ENCODE data around the gene RGS13.
A peak's percentile ranks its signal among the peaks of the same experiment; 100 is the strongest.

Gene RGS13

GRCh38 chr1:192635939-192636338 is at the start of gene RGS13:
Gene RGS13, plus strand, starts transcription at chr1:192636147. Its CDS starts 8,188 bp downstream, at chr1:192644335.
- no peak for DNase-seq (ENCODE audit: low read depth, low spot score)

- DNase-seq (ENCODE audit: low read depth, low spot score), result no peak
Measured at GRCh38 chr1:192587386-192588266, 48.3 kb upstream of the RGS13 start.

- no peak for DNase-seq (ENCODE audit: low read depth, low spot score)
Measured at GRCh38 chr1:192588546-192588945, 47.4 kb upstream of the RGS13 start.

GRCh38 chr1:192589813-192590212 is 46.1 kb upstream of the RGS13 start:
- DNase-seq (ENCODE audit: low read depth, low spot score), result no peak

GRCh38 chr1:192592517-192592916 is 43.4 kb upstream of the RGS13 start:
- DNase-seq (ENCODE audit: low read depth, low spot score), result no peak

GRCh38 chr1:192592981-192593708 is 42.8 kb upstream of the RGS13 start:
- no peak for DNase-seq (ENCODE audit: low read depth, low spot score)

- no peak for DNase-seq (ENCODE audit: low read depth, low spot score)
Measured at GRCh38 chr1:192595299-192595698, 40.6 kb upstream of the RGS13 start.

GRCh38 chr1:192598589-192598988 is 37.4 kb upstream of the RGS13 start:
- DNase-seq (ENCODE audit: low read depth, low spot score), result no peak

- no peak for DNase-seq (ENCODE audit: low read depth, low spot score)
Measured at GRCh38 chr1:192600275-192600674, 35.7 kb upstream of the RGS13 start.

- no peak for DNase-seq (ENCODE audit: low read depth, low spot score)
Measured at GRCh38 chr1:192601143-192601542, 34.8 kb upstream of the RGS13 start.

GRCh38 chr1:192601567-192601966 is 34.4 kb upstream of the RGS13 start:
- no peak for DNase-seq (ENCODE audit: low read depth, low spot score)

GRCh38 chr1:192602757-192603156 is 33.2 kb upstream of the RGS13 start:
- DNase-seq (ENCODE audit: low read depth, low spot score), result no peak

GRCh38 chr1:192603218-192603787 is 32.6 kb upstream of the RGS13 start:
- DNase-seq (ENCODE audit: low read depth, low spot score), result no peak

- no peak for DNase-seq (ENCODE audit: low read depth, low spot score)
Measured at GRCh38 chr1:192604979-192605620, 30.8 kb upstream of the RGS13 start.

- DNase-seq (ENCODE audit: low read depth, low spot score), result no peak
Measured at GRCh38 chr1:192608671-192609070, 27.3 kb upstream of the RGS13 start.

- peak; percentile 1 for DNase-seq (ENCODE audit: low read depth, low spot score)
Measured at GRCh38 chr1:192609110-192610079, 26.6 kb upstream of the RGS13 start.

- no peak for DNase-seq (ENCODE audit: low read depth, low spot score)
Measured at GRCh38 chr1:192610112-192610889, 25.6 kb upstream of the RGS13 start.

- no peak for DNase-seq (ENCODE audit: low read depth, low spot score)
Measured at GRCh38 chr1:192615055-192615454, 20.9 kb upstream of the RGS13 start.

GRCh38 chr1:192620071-192620635 is 15.8 kb upstream of the RGS13 start:
- no peak for DNase-seq (ENCODE audit: low read depth, low spot score)
